ENCODE measurements around the gene EPN1. TPM values are rescaled to one million over a fixed set of nuclear protein-coding genes. Genes with fewer than 3 reads are reported as not detected.
"Not testable (repeated sequence)": the region's sequence is repeated elsewhere in the genome, so short reads cannot be mapped to it uniquely, and the experiment has no call there.

Gene EPN1
- polyA plus RNA-seq, 3 donors, result 80.2 to 152 (median 135) TPM

DNA sequence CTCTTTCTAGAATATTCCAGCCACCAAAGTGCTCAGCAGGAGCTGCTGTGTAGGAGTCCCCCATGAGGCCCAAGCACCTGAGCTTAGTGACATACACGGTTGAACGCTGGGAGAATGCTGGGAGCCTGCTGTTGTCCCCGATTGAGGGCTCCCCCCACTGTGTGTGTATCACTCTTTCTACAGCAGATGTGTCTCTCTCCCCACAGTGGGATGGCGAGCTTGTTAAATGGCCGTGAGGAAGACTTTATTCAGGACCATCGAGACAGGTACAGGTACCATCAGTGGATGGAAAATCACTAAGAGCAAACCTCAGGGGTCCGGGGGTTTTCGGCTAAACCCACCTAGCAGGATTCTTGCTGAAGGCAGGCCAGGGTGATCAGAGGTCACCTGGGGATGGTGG lies 22.7 kb downstream of the EPN1 start:
- DNase-seq (ENCODE audit: extremely low read depth in 1 of 11, low read depth in 9 of 11, low spot score in 4 of 11), result no peak

DNA sequence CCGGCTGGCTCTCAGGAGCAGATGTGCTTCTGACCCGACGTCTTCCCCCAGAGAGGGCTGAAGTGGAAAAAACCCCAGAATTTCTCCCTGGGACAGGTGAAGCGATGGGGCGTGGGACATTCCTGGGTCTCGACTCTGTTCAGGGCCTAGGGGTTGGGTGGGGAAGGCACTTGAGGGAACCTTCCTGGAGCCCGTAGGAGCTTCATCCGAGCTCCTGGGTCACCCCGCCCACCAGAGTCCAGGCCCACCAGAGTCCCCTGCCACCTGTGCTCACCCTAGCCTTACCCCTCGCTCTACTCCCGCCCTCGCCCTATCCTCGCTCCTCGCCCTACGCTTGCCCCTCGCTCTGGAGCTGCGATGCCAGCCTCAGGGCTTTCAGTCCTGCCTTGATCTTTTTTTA lies 23.2 kb downstream of the EPN1 start:
- no peak for DNase-seq (ENCODE audit: extremely low read depth in 1 of 11, low read depth in 9 of 11, low spot score in 4 of 11)

GRCh38 chr19:55699221-55699620 lies 24.2 kb downstream of the EPN1 start:
- DNase-seq (ENCODE audit: extremely low read depth in 1 of 11, low read depth in 9 of 11, low spot score in 4 of 11), result no peak

DNA sequence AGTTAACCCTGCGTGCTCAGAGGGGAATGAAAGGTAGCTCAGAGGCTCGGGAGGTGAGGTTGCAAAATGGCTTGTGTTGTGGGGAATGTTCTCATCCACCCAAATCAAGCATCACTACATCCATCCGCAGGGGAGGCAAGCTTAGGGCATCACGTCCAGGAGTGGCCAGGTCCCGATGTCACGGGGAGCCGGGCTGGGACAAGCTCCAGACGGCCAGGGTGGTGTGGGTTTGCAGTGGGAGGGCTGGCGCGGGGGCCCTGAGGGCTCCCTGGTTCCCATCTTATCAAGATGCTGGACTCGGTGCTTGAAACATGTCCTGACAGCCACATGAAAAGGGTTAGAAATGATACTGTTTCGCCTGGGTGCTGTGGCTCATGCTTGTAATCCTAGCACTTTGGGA lies 25.8 kb downstream of the EPN1 start:
- no peak for DNase-seq (ENCODE audit: extremely low read depth in 1 of 11, low read depth in 9 of 11, low spot score in 4 of 11)

DNA sequence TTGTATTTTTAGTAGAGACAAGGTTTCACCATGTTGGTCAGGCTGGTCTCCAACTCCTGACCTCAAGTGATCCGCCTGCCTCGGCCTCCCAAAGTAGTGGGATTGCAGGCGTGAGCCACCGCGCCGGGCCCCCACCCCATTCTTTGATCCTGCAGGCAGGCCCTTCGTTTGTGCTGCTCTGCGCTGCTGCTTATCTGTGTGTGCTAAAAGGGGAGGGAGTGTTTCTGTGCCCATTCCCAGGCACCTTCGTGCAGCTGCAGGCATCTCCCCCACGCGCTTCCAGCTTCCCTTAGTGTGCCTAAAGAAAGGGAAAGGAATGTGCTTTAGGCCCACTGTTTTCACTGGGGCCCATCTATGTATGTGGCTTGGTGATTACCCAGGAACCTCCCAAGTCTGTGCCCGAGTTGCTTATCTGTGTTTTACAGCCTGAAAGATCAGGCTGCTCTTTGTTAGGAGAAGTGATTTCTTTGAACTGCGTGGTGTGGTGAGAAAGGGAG lies 27.2 kb downstream of the EPN1 start:
- no peak for DNase-seq (ENCODE audit: extremely low read depth in 1 of 11, low read depth in 9 of 11, low spot score in 4 of 11)

DNA sequence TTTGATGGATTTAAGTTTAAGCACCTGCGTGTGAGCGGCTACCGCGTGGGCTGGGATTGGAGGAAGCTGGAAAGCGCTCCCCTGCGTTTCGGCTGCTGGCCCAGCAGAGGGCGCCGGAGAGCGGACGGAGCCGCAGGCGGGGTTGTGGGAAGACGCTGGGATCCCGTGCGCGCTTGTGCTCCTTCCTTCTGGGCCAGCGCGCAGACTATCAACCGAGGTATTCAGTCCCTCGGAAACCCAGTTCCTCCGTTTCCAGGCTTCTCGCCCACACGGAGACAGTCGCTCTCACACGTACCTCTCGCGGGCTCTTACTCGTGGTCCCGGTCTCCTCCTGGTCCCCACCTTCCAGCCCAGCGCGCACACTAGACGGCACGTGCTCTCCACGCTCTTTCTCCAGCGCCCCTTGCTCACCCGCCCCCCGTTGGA lies 28.8 kb downstream of the EPN1 start:
- peak in 2 of 11 donors; percentile 20 to 47 for DNase-seq (ENCODE audit: extremely low read depth in 1 of 11, low read depth in 9 of 11, low spot score in 4 of 11)

DNA sequence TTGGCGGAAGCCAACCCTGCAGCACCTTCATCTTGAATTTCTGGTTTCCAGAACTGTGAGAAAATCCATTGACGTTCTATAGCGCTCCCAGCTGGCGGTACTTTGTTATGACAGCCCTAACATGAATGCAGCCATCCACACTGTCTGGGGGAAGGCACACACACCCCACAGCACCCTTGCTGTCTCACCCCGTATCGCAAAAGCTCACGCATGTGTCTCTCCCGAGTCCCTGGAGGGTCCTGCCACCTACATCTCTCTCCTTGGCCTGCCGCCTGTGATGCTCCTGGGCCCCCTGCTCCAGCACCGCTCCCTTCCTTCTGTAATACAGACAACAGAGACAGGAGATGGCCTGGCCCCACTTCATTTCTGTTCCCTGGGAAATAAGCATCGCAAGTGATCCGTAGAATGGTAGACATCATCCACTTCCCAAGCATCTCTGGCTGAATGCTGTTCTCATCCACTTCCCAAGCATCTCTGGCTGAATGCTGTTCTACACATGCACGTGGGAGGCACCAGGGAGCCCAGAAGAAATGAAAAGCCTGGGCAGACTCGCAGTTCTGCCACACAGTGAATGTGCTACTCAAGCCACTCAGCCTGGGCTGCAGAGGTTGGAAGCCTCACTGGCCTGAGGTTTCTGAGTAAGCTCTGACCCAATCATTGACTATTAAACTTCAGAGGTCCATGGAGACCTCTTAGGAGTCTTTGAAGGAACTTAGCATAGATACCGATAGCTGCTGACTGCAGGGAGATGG lies 29.6 kb downstream of the EPN1 start:
- DNase-seq (ENCODE audit: extremely low read depth in 1 of 11, low read depth in 9 of 11, low spot score in 4 of 11), result no peak

GRCh38 chr19:55705972-55706371 lies 30.9 kb downstream of the EPN1 start:
- no peak for DNase-seq (ENCODE audit: extremely low read depth in 1 of 11, low read depth in 9 of 11, low spot score in 4 of 11)

DNA sequence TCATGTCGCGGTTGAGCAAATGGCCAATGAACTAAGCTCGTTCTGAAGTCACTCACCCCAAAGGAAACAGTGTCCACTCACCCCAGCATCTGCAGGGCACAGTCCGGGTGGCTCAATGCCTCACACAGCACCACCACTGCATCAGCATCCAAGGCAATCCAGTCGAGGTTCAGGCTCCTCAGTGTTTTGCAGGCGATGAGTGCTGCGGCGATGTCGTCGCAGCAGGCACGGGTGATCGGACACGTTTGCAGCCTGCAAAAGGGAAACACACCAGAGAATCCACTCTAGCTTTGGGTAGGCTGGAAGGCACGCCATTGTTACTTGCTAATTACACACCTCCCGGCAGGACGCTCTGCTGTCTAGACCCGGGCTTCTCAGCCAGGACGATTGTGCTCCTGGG lies 36.7 kb downstream of the EPN1 start:
- no peak for DNase-seq (ENCODE audit: extremely low read depth in 1 of 11, low read depth in 9 of 11, low spot score in 4 of 11)

GRCh38 chr19:55712804-55713631 lies 38.0 kb downstream of the EPN1 start:
- DNase-seq (ENCODE audit: extremely low read depth in 1 of 11, low read depth in 9 of 11, low spot score in 4 of 11), result no peak

DNA sequence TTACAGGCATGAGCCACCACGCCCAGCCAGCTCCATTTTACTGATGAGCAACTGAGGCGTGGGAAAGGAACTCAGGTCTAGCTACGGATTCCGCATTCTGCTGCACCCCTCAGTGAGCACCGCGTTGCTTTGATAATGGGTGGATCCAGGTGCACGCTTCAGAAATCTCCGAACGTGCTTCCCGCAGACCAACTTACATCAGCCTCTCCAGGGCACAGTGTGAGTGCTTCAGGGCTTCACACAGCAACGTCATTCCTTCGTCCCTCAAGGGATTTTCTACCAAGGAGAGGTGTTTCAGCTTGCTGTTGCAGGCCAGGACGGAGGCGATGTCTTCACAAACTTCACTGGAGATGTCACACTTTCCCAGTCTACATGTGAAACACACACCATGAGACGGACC lies 41.5 kb downstream of the EPN1 start:
- no peak for DNase-seq (ENCODE audit: extremely low read depth in 1 of 11, low read depth in 9 of 11, low spot score in 4 of 11)

- DNase-seq (ENCODE audit: extremely low read depth in 1 of 11, low read depth in 9 of 11, low spot score in 4 of 11), result no peak
Observed at GRCh38 chr19:55717251-55717650, 42.2 kb downstream of the EPN1 start.

- not testable (repeated sequence) for DNase-seq (ENCODE audit: extremely low read depth in 1 of 11, low read depth in 9 of 11, low spot score in 4 of 11)
Observed at GRCh38 chr19:55717879-55718711, 43.1 kb downstream of the EPN1 start.

- DNase-seq (ENCODE audit: extremely low read depth in 1 of 11, low read depth in 9 of 11, low spot score in 4 of 11), result no peak
Observed at GRCh38 chr19:55720214-55720746, 45.3 kb downstream of the EPN1 start.

- no peak for DNase-seq (ENCODE audit: extremely low read depth in 1 of 11, low read depth in 9 of 11, low spot score in 4 of 11)
Observed at GRCh38 chr19:55720801-55721200, 45.8 kb downstream of the EPN1 start.

DNA sequence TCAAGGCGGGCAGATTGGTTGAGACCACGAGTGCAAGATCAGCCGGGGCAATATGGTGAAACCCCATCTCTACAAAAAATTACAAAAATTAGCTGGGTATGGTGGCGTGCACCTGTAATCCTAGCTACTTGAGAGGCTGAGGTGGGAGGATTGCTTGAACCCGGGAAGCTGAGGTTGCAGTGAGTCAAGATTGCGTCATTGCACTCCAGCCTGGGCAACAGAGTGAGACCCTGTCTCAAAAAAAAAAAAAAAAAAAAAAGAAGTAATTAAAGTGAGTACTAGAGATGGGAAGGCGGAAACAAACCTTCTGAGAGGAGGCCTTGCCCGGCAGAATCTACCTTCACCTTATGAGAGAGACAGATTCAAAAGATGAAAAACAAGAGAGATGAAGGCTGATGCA lies 48.5 kb downstream of the EPN1 start:
- DNase-seq (ENCODE audit: extremely low read depth in 1 of 11, low read depth in 9 of 11, low spot score in 4 of 11), result no peak

DNA sequence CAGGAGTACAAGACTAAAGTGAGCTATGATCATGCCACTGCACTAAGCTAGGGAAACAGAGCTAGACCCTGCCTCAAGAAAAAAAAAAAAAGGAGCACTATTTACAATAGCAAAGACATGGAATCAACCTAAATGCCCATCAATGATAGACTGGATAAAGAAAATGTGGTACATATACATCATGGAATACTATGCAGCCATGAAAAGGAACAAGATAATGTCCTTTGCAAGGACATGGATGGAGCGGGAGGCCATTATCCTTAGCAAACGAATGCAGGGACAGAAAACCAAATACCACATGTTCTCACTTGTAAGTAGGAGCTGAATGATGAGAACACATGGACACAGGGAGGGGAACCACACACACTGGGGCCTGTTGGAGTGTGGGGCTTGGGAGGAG lies 55.4 kb downstream of the EPN1 start:
- DNase-seq (ENCODE audit: extremely low read depth in 1 of 11, low read depth in 9 of 11, low spot score in 4 of 11), result not testable (repeated sequence)

GRCh38 chr19:55738302-55738701 lies 63.3 kb downstream of the EPN1 start, which contains the start of gene NLRP9:
Gene NLRP9 (minus strand): TSS chr19:55738402. CDS start chr19:55738374, 28 bp downstream.
- no peak for DNase-seq (ENCODE audit: extremely low read depth in 1 of 11, low read depth in 9 of 11, low spot score in 4 of 11)

GRCh38 chr19:55750715-55751114 lies 75.7 kb downstream of the EPN1 start:
- no peak for DNase-seq (ENCODE audit: extremely low read depth in 1 of 11, low read depth in 9 of 11, low spot score in 4 of 11)

Measured in renal cortex interstitium (tissue), 11 donors.